Left lung (tissue), 10 donors: ENCODE data around the gene ANKRD33B. TPM values are rescaled to one million over a fixed set of nuclear protein-coding genes. Genes with fewer than 3 reads are reported as not detected.

ENCODE experiments used
- ATAC-seq: fragments of 200-7000 bp; cut with Tn5 transposase; one replicate; pipeline ENCODE4 v1.9.1; 2020; ENCODE audit warnings: moderate library complexity
- DNase-seq, 4 donors: peaks; one replicate each; pipeline ENCODE4 v3.0.0-alpha.2; 2013 to 2020
- H3K27ac ChIP-seq, 2 donors: fragments of 200-600 bp; sonication (generic) in 1 of 2; one replicate each; pipeline versions ENCODE4 v1.5.0 to v1.8.0; 2020 to 2021
- H3K27me3 ChIP-seq, 2 donors: fragments of 200-600 bp; sonication (generic) in 1 of 2; one replicate each; pipeline versions ENCODE4 v1.5.0 to v1.8.0; 2020 to 2021
- H3K36me3 ChIP-seq, 2 donors: fragments of 200-600 bp; sonication (generic) in 1 of 2; one replicate each; pipeline versions ENCODE4 v1.5.0 to v1.8.0; 2020 to 2021
- H3K4me1 ChIP-seq, 2 donors: fragments of 200-600 bp; one replicate each; pipeline ENCODE4 v1.8.0; 2021
- H3K4me3 ChIP-seq, 2 donors: fragments of 200-600 bp; sonication (generic) in 1 of 2; one replicate each; pipeline versions ENCODE4 v1.5.0 to v1.8.0; 2020 to 2021; ENCODE audit warnings: mild to moderate bottlenecking in 1 of 2
- H3K9me3 ChIP-seq, 2 donors: fragments of 200-600 bp; sonication (generic) in 1 of 2; one replicate each; pipeline versions ENCODE4 v1.5.0 to v1.8.0; 2020 to 2021
- intact Hi-C, 2 donors: fragments of 100-400 bp; cut with DNase I; formaldehyde crosslinking; loops; one replicate each; pipeline versions ENCODE4 v1.11.2 to v1.14.2; 2022
- polyA plus RNA-seq, 6 donors: library from polyadenylated mRNA; unstranded; fragments of 120-200 nt; gene quantifications; one replicate each; pipeline ENCODE4 v1.2.1, GENCODE V29; 2013; ENCODE audit not compliant: insufficient read length in 6 of 6
- total RNA-seq, 2 donors: library from RNA; stranded (reverse); fragmentation: NEBNext Ultra II Directional; extraction: Animal tissue kit (Norgen Biotek cat#: 25700); gene quantifications; one replicate each; pipeline ENCODE4 v1.2.1, GENCODE V29; 2021
- TF ChIP-seq, protein P1 (sequence below), 2 donors: fragments of 200-600 bp; sonication (generic) in 1 of 2; IDR thresholded peaks; one replicate each; pipeline versions ENCODE4 v1.5.0 to v1.8.0; 2021; ENCODE audit warnings: antibody characterized with exemption in 2 of 2
- donor health status: DM: no; HTN: yes; CAD: no.
- donor health status: DM: no; HTN: no; CAD: no.

Gene ANKRD33B
- total and polyA plus RNA-seq, 8 donors: 0.53 to 6.3 (median 0.69) TPM

DNA sequence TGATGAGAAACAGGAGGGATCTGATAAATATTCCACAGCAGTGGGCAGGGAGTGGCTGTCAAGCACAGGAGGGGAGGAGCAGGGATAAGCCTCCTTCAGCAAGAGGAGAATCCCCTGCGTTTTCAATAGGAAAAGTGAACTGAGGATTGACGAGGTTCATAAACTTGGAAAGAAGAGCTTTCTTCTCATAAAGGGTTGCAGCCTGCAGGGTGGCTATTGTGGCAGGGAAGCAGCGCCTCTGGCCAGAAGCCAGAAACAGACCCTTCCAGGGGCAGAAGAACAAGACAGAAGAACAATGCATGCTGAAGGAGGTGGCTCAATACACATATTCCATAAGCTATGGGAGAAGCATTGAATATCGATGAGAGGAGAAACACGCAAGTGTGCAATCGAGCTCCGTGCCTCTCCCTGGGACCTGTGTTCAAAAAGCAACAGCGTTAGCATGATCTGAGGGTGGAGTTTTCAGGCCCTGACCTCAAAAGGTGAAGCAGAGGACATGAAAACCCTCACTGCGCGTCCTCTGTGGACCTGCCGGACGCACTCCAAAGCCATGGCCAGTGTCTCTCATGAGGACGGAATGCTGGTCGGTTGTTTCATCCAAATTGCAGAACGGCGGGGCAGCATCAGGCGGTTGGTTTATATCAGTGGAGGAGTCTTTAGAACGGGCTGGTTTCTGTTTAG lies 67.6 kb downstream of the ANKRD33B start:
- Histone ChIP-seq H3K27ac (peak overlapping the region in 1 of 2 donors; percentile 67), H3K27me3 (no peaks in the 10 kb centered on the region), H3K4me1 (peaks cover 5 to 77% of the 10 kb centered on the region in 2 donors), H3K36me3 (no peaks in the 10 kb centered on the region), H3K9me3 (no peaks in the 10 kb centered on the region), H3K4me3 (no peak overlapping the region)
- ATAC-seq (no peak), DNase-seq (no peak)
- TF ChIP-seq, protein P1, sequence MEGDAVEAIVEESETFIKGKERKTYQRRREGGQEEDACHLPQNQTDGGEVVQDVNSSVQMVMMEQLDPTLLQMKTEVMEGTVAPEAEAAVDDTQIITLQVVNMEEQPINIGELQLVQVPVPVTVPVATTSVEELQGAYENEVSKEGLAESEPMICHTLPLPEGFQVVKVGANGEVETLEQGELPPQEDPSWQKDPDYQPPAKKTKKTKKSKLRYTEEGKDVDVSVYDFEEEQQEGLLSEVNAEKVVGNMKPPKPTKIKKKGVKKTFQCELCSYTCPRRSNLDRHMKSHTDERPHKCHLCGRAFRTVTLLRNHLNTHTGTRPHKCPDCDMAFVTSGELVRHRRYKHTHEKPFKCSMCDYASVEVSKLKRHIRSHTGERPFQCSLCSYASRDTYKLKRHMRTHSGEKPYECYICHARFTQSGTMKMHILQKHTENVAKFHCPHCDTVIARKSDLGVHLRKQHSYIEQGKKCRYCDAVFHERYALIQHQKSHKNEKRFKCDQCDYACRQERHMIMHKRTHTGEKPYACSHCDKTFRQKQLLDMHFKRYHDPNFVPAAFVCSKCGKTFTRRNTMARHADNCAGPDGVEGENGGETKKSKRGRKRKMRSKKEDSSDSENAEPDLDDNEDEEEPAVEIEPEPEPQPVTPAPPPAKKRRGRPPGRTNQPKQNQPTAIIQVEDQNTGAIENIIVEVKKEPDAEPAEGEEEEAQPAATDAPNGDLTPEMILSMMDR (IDR thresholded peaks at IDR 0.05): no peak
- intact Hi-C loops: no loop called here

DNA sequence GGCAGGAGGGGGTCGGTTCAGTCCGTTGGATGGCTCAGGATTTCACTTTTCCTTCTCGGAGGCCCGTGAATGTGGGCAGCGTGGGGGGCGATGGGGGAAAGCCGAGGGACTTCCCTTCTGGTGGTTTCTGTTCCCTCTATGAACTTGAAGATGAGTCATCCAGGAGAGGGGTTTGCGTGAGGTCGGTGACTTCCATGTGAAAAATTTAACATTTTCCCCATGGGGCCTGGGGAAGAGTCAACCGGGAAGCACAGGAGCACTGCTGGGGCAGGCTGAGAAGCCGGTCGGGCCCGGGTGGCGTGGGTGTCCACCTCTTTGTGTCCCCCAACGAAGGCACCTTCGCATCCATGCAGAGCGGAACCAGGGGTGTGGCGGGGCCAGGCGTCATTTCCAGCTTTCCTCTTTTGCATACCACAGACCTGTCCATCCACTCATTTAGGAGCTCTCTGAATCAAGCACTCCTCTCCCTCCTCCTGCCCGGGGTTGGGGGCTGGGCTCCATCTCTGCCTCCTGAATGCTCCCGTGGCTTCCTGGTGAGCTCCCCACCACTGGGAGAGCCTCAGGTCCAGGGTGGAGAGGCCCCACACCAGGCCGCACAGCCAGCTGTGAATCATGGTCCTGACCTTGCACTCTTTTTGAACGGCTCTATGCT lies 68.4 kb downstream of the ANKRD33B start:
- intact Hi-C loops: no loop called here
- H3K27ac ChIP-seq: peak overlapping the region in 1 of 2 donors; percentile 67
- ATAC-seq: no peak
- H3K36me3 ChIP-seq: no peaks in the 10 kb centered on the region
- peak in 1 of 4 donors; percentile 84 for DNase-seq
- peaks cover 5 to 70% of the 10 kb centered on the region in 2 donors for H3K4me1 ChIP-seq
- no peak overlapping the region for H3K4me3 ChIP-seq
- TF ChIP-seq, protein P1 (IDR thresholded peaks at IDR 0.05): no peak
- H3K9me3 ChIP-seq: no peaks in the 10 kb centered on the region
- no peaks in the 10 kb centered on the region for H3K27me3 ChIP-seq

DNA sequence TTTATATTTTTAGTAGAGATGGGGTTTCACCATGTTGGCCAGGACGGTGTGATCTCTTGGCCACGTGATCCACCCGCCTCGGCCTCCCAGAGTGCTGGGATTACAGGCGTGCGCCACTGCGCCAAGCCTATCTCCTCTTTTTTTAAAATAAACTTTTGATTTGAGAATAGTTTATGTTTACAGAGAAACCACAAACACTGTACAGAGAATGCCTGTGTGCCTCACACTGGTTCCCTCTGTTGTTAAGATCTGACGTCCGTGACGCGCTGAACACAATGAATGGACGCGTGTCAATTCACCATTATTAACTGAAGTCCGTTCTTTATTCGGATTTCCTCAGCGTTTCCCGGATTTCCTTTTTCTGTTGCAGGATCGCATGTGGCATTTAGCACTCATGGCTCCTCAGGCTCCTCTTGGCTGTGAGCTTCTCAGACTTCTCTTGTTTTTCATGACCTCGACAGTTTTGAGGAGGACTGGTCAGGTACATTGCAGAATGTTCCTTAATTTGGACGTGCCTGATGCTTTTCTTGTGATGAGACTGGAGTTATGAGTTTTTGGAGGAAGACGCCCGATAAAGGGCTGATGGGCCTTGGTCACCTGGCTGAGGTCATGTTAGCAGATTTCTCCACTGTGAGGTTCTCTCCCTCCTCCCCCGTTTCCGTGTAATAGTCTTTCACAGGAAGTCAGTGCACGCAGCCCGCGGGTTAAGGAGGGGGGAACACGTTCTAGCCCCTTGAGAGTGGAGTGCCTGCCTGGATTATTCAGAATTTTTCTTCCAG lies 69.6 kb downstream of the ANKRD33B start:
- Histone ChIP-seq H3K36me3 (no peaks in the 10 kb centered on the region), H3K4me1 (peaks cover 0 to 59% of the 10 kb centered on the region in 2 donors), H3K4me3 (no peak overlapping the region), H3K27me3 (no peaks in the 10 kb centered on the region), H3K9me3 (no peaks in the 10 kb centered on the region), H3K27ac (peak overlapping the region in 1 of 2 donors; percentile 67)
- DNase-seq: peak in 1 of 4 donors; percentile 16
- TF ChIP-seq, protein P1 (IDR thresholded peaks at IDR 0.05): no peak
- intact Hi-C loops: no loop called here
- no peak for ATAC-seq

DNA sequence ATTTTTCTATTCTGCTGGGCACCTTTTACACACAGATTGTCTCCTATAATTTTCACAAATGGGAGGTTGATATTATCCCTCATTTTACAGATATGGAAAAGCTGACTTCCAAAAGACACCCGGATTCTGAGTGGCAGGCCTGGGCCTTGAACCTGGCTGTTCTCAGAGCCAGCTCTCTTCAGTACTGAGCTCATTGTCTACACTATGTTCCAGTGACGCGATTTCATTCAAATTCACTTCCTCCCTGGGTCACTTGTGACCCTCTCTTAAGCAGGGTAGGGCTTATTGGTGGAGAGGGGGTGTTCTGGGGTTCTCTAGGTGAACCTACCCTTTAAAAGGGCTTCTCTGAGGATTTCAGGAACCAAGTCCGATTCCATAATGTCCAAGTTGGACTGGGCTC lies 70.2 kb downstream of the ANKRD33B start:
- H3K27ac ChIP-seq: peak overlapping the region in 1 of 2 donors; percentile 67

More for the DNA sequence above, 70.2 kb downstream of the ANKRD33B start:
- intact Hi-C loops: no loop called here
- TF ChIP-seq, protein P1 (IDR thresholded peaks at IDR 0.05): no peak
- Histone ChIP-seq H3K27me3 (no peaks in the 10 kb centered on the region), H3K36me3 (no peaks in the 10 kb centered on the region), H3K9me3 (no peaks in the 10 kb centered on the region), H3K4me1 (peaks cover 0 to 59% of the 10 kb centered on the region in 2 donors), H3K4me3 (no peak overlapping the region)
- DNase-seq (no peak), ATAC-seq (no peak)
